Stimulated activated CD8-positive, alpha-beta memory T cell treated with anti-CD3 and anti-CD28 coated beads, Interleukin-7, amount 100 ng/mL, for 24 hours (primary cell): ENCODE measurements around the gene ELAC1.

Experiments
- DNase-seq: peaks from one replicate; pipeline ENCODE4 v3.0.0-alpha.2; 2020; ENCODE audit warnings: low read depth

ELAC1 gene

DNA sequence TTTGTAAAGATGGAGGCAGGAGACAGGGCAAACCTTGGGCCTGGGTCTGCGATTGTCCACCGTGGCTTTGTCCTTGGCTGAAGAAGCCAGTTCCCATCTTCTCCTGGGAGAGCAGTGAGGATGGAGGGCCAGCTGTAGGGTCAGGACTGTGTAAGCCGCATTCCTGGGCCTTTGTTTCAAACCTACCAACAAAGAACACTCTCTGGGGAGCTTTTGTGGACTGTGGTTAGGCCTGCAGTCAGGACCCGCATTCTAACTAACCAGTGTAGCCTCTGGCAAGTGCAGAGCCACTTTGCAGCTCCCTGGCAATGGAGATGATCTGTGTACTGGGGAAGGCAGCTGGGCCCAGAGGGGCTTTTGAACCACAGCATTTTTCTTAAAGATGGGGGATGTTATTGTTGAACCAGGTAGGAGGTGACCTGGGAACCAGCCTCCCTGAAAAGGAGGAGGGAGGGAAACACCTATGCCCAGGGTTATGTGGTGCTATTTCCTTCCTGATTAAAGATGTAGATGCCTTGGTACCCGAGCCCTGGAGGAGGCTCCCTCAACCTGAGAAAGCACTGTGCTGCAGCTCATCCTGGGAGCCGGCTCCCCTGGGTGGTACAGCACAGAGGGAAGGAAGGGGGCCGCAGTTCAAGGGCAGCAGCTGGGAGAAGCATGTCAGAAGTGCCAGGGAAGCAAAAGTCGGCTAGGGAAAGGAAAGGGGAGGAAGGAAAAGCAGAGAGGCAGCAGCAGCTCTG lies 49.5 kb downstream of the ELAC1 start:
- no peak for DNase-seq

GRCh38 chr18:51020536-51020935 lies 52.7 kb downstream of the ELAC1 start:
- DNase-seq, result no peak

DNA sequence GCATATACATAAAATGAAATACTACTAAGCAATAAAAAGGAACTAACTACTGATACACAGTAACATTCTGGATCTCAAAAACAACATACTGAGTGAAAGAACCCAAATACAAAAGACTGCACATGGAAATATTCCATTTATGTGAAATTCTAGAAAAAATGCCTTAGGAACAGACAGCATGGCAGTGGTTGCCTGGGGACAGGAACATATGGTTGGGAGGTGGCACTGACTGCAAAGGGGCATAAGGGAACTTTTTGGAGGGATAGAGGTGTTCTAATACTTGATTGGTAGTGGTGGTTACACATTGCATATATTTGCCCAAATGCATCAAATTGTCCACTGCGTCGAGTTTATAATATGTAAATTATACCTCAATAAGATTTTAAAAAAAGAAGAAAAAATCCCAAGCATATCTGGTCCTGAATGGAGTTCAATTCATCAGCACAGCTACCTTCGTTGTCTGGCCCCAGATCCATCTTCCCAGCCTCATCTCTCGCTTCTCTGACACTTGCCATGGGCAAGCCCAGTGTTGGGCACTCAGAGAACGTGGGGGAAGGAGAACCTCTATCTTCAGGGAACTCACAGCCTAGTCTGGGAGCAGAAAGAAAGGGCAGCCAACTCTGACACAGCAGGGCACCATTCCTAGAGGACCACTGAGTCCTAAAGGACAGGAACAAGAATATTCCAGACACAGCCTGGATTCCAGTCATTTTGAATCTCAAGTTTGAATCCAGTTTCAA lies 53.6 kb downstream of the ELAC1 start:
- no peak for DNase-seq

DNA sequence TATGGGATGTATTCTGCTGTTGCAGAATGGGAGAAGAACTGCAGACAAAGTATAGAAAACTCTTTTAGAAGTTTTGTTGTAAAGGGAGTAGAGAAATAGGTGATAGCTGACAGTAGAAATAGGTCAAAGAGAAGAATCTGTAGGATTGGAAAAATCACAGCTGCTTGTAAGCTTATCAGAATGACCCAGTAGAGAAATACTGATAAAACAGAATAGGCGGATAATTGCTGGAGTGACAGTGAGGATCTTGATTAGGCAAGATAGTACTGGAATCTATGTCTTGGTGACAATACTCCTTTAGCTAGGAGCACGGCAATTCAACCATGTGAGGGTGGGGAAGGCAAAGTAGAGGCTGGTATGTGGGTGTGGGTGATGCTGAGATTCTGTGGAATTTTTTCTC lies 57.7 kb downstream of the ELAC1 start:
- DNase-seq, result no peak

DNA sequence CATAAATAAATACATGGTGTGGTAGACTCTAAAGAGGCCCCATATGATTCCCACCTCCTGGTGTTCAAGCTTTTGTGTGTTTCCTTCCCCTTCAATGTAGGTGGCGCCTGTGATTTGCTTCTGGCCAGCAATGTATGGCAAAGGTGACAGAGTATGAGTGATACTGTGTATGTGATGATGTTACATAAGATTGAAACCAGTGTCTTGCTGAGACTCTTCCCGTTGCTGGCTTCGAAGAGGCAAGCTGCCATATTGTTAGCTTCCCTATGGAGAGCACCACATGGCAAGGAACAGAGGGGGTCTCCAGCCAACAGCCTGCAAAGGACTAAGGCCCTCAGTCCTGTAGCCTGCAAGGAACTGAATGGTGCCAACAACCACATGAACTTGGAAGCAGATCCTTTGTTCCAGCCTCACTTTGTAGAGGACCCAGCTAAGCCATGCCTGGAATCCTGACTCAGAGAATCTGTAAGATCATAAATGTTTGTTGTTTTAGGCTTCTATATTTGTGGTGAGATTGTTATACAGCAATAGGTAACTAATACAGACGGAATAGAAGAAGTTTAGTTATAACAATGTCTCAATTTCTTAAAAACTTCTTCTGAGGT lies 60.5 kb downstream of the ELAC1 start:
- no peak for DNase-seq

DNA sequence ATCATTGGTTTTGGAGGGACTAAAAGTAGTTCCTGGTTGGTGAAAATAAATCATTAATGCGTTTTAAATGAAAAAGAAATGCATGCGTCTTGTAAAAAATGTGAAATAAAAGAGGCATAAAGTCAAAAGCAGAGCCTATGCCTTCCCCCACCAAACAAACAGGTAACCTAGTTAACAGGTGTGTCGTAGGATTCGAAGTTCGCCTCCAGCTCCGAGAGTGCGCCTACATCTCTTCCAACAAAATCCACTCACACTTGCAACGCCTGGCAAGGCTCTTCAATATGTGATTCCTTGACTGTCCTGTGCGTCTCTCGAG lies 61.5 kb downstream of the ELAC1 start:
- DNase-seq, result no peak

DNA sequence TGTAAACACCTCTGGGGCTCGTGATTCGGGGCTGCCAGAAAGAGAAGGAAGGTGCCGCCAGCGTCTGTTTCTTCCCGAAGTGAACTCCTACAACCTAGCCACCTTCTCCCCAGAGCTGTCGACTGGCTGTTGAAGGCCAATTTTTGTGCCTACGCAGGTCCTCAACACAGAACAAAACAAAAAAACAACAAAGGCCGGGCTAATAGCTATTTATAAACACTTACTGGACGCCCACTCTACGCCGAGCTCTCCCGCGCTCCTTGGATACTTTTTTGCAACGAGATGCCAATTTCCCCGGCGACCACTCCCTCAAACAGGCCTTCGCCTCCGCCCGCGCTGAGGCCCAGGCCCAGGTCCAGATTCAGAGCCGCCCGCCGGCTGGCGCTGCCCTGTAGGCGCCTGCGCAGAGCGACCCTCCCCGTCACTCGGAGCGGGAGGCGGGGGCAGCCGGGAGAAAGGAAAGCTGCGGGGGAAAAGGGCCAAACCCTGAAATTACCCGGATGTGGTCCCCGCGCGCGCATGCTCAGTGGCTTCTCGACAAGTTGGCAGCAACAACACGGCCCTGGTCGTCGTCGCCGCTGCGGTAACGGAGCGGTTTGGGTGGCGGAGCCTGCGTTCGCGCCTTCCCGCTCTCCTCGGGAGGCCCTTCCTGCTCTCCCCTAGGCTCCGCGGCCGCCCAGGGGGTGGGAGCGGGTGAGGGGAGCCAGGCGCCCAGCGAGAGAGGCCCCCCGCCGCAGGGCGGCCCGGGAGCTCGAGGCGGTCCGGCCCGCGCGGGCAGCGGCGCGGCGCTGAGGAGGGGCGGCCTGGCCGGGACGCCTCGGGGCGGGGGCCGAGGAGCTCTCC lies 62.1 kb downstream of the ELAC1 start, which contains the start of gene SMAD4:
SMAD4 (plus strand) TSS at position 520 of the 843 bp plus-strand sequence. CDS start 16,834 bp downstream, outside the sequence.
- DNase-seq, result peak; percentile 98

DNA sequence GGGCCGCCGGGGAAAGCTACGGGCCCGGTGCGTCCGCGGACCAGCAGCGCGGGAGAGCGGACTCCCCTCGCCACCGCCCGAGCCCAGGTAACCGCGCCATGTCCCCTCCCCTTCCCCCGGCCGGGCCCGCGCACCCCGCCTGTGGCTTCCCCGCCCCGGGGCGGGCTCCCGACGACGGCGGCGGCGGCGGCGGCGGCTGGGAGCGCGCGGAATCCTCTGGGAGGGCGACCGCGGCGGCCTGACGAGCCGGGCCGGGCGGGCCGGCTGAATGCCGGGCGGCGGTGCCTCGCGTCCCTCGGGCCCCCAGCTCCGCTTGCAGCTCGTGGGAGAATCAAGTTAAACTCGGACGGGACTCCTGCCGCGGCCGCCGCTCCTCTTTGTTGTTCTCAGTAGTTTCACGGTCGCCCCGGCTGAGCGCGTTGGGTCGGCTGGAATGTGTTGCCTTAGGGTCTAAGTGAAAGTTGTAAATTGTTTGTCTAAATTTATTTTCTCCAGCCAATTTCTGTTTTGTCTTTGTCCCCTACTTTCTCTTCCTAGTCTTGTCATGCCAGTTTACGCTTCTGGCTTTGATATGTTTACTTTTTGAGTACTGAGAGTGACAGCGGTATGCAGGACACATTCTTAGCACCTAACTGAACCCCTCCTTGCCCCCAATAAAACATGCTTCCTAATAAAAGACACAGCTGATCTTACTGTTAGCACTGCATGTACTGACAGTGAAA lies 62.9 kb downstream of the ELAC1 start:
- peak; percentile 30 for DNase-seq

DNA sequence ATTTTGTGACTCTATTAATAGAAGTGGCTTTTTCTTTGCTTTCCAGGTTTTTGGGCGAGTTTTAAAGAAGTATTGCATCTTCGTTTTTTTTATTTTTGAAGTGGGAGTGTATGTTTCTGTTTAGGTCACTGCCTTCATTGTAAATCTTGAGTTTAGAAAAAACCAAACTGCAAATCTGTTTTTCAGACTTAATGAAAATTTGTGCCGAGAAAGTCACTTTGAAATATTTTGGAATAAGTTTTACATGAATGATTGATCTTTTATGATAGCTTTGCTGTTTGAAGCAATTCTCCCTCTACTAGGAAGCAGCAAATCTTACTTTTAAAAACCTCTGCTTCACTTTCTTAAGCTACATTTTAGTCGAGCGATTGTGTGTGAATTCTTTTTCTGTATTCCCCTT lies 64.4 kb downstream of the ELAC1 start:
- no peak for DNase-seq

GRCh38 chr18:51037230-51037629 lies 69.4 kb downstream of the ELAC1 start:
- DNase-seq, result no peak
